Liver (tissue), 9 donors: ENCODE results near the gene SEPTIN8. TPM values are rescaled to one million over a fixed set of nuclear protein-coding genes. Genes with fewer than 3 reads are reported as not detected.

Source experiments
- DNase-seq: peaks from one replicate; pipeline ENCODE4 v3.0.0-alpha.2; 2017; ENCODE audit warnings: low spot score
- H3K27ac ChIP-seq, 2 donors: one replicate each; pipeline ENCODE4 v1.7.0; 2013; ENCODE audit warnings: inconsistent platforms in 2 of 2, low read length in 2 of 2, control low read depth in 1 of 2, low read depth in 1 of 2, mild to moderate bottlenecking in 1 of 2
- H3K27me3 ChIP-seq, 4 donors: one replicate each; pipeline versions ENCODE4 v1.6.1 to v1.7.0; 2013; ENCODE audit warnings: low read length in 3 of 4, inconsistent platforms in 1 of 4, mild to moderate bottlenecking in 1 of 4, moderate library complexity in 1 of 4; ENCODE audit not compliant: control insufficient read depth in 4 of 4, insufficient read depth in 4 of 4
- H3K36me3 ChIP-seq, 4 donors: one replicate each; pipeline versions ENCODE4 v1.6.1 to v1.7.0; 2013; ENCODE audit warnings: low read length in 3 of 4, mild to moderate bottlenecking in 3 of 4, low read depth in 1 of 4, moderate library complexity in 1 of 4; ENCODE audit not compliant: control insufficient read depth in 4 of 4, insufficient read depth in 3 of 4
- H3K4me1 ChIP-seq, 4 donors: one replicate each; pipeline versions ENCODE4 v1.6.1 to v1.7.0; 2013; ENCODE audit warnings: low read length in 3 of 4, mild to moderate bottlenecking in 3 of 4, moderate library complexity in 1 of 4; ENCODE audit not compliant: control insufficient read depth in 4 of 4, insufficient read depth in 4 of 4
- H3K4me3 ChIP-seq, 3 donors: one replicate each; pipeline versions ENCODE4 v1.6.1 to v1.7.0; 2013; ENCODE audit warnings: low read length in 3 of 3, control low read depth in 1 of 3, low read depth in 1 of 3, mild to moderate bottlenecking in 1 of 3
- H3K9ac ChIP-seq, 2 donors: one replicate each; pipeline ENCODE4 v1.7.0; 2013; ENCODE audit warnings: low read length in 2 of 2, mild to moderate bottlenecking in 2 of 2, moderate library complexity in 2 of 2, control low read depth in 1 of 2, low read depth in 1 of 2
- H3K9me3 ChIP-seq, 4 donors: one replicate each; pipeline versions ENCODE4 v1.6.1 to v1.7.0; 2013; ENCODE audit warnings: low read length in 3 of 4; ENCODE audit not compliant: control insufficient read depth in 4 of 4
- ATF3 ChIP-seq: IDR thresholded peaks from 2 replicates; pipeline ENCODE4 v1.6.1; 2016; ENCODE audit warnings: antibody characterized with exemption
- CTCF ChIP-seq: fragments of 150-350 bp; IDR thresholded peaks from 2 replicates; pipeline ENCODE4 v1.5.1; 2017; ENCODE audit warnings: improper control_type of control experiment, low read depth, low read length; ENCODE audit not compliant: missing input control
- EGR1 ChIP-seq, 2 donors: IDR thresholded peaks; 2 replicates each; pipeline ENCODE4 v1.6.1; 2016 to 2018; ENCODE audit warnings: antibody characterized with exemption in 2 of 2, low read depth in 2 of 2
- FOXA1 ChIP-seq: IDR thresholded peaks from 2 replicates; pipeline ENCODE4 v1.6.1; 2016; ENCODE audit warnings: antibody characterized with exemption
- FOXA2 ChIP-seq: IDR thresholded peaks from 2 replicates; pipeline ENCODE4 v1.6.1; 2016; ENCODE audit warnings: antibody characterized with exemption
- GABPA ChIP-seq, 2 donors: IDR thresholded peaks in 1 of 2; conservative IDR thresholded peaks in 1 of 2; 2 replicates each; pipeline ENCODE4 v1.6.1; 2016; ENCODE audit warnings: antibody characterized with exemption in 2 of 2, mild to moderate bottlenecking in 1 of 2, moderate library complexity in 1 of 2
- HNF4A ChIP-seq, 2 donors: conservative IDR thresholded peaks; 2 replicates each; pipeline ENCODE4 v1.6.1; 2016; ENCODE audit warnings: antibody characterized with exemption in 2 of 2, mild to moderate bottlenecking in 2 of 2
- HNF4G ChIP-seq: IDR thresholded peaks from 2 replicates; pipeline ENCODE4 v1.6.1; 2016; ENCODE audit warnings: antibody characterized with exemption
- JUND ChIP-seq, 2 donors: IDR thresholded peaks; 2 replicates each; pipeline ENCODE4 v1.6.1; 2016; ENCODE audit warnings: antibody characterized with exemption in 2 of 2
- NR2F2 ChIP-seq: IDR thresholded peaks from 2 replicates; pipeline ENCODE4 v1.6.1; 2016; ENCODE audit warnings: antibody characterized with exemption
- RAD21 ChIP-seq, 2 donors: IDR thresholded peaks; 2 replicates each; pipeline ENCODE4 v1.6.1; 2016; ENCODE audit warnings: antibody characterized with exemption in 2 of 2, mild to moderate bottlenecking in 2 of 2
- REST ChIP-seq: IDR thresholded peaks from 2 replicates; pipeline ENCODE4 v1.6.1; 2016; ENCODE audit warnings: antibody characterized with exemption, mild to moderate bottlenecking
- RXRA ChIP-seq, 2 donors: IDR thresholded peaks; 2 replicates each; pipeline ENCODE4 v1.6.1; 2017 to 2018; ENCODE audit warnings: antibody characterized with exemption in 2 of 2, mild to moderate bottlenecking in 1 of 2
- TAF1 ChIP-seq: conservative IDR thresholded peaks from 2 replicates; pipeline ENCODE4 v1.6.1; 2016; ENCODE audit warnings: antibody characterized with exemption, mild to moderate bottlenecking
- YY1 ChIP-seq: IDR thresholded peaks from 2 replicates; pipeline ENCODE4 v1.6.1; 2016; ENCODE audit warnings: antibody characterized with exemption, mild to moderate bottlenecking
- WGBS: extraction: QIAGEN DNeasy Blood & Tissue Kit; methylation state at CpG from one replicate; pipeline ENCODE4 v1.1.7; 2013; 5-methylcytosine and 5-hydroxymethylcytosine counted together
- polyA plus RNA-seq, 2 donors: library from polyadenylated mRNA; stranded (reverse) in 1 of 2; unstranded in 1 of 2; fragments of 200-250 nt in 1 of 2; fragments of >200 nt in 1 of 2; fragmentation: Nextera tagmentation in 1 of 2; extraction: Ambion mirVana in 1 of 2; gene quantifications; one replicate each; pipeline versions ENCODE4 v1.2.1 to v1.2.3, GENCODE V29; 2013 to 2015
- total RNA-seq, 2 donors: library from RNA; depleted of rRNA; stranded (reverse); fragments of >200 nt; gene quantifications; one replicate each; pipeline ENCODE4 v1.2.3, GENCODE V29; 2014
- TF ChIP-seq, protein P1 (sequence below): IDR thresholded peaks from 2 replicates; pipeline ENCODE4 v1.6.1; 2016; ENCODE audit warnings: antibody characterized with exemption
- TF ChIP-seq, protein P2 (sequence below): IDR thresholded peaks from 2 replicates; pipeline ENCODE4 v1.6.1; 2016; ENCODE audit warnings: antibody characterized with exemption
- donor health status: healthy.
- donor health status: healthy.
- donor health status: healthy.
- donor health status: healthy.
- donor health status: healthy.

Gene SEPTIN8
- total and polyA plus RNA-seq, 4 donors = 4.7 to 16.5 (median 9.8) TPM

GRCh38 chr5:132756542-132756941, 20.5 kb downstream of the SEPTIN8 start:
- Histone ChIP-seq H3K27me3 (no peaks in the 10 kb centered on the region), H3K9me3 (no peaks in the 10 kb centered on the region), H3K4me3 (no peak overlapping the region), H3K27ac (no peak overlapping the region), H3K9ac (no peak overlapping the region), H3K36me3 (peaks cover 0 to 19% (median 4%) of the 10 kb centered on the region in 4 donors), H3K4me1 (no peaks in the 10 kb centered on the region)
- DNase-seq = no peak
- 90% methylated on average over 5 of the region's 5 CpGs for WGBS
- TF ChIP-seq FOXA2 = no peak
- TF ChIP-seq HNF4G = no peak
- TF ChIP-seq ATF3 = no peak
- no peak for TF ChIP-seq JUND (IDR thresholded peaks at IDR 0.05)
- TF ChIP-seq HNF4A (conservative IDR thresholded peaks at IDR 0.05) = no peak
- no peak for TF ChIP-seq TAF1
- no peak for TF ChIP-seq YY1
- no peak for TF ChIP-seq EGR1 (IDR thresholded peaks at IDR 0.05; ENCODE audit: low read depth in 2 of 2)
- no peak for TF ChIP-seq RAD21 (IDR thresholded peaks at IDR 0.05)
- no peak for TF ChIP-seq GABPA (IDR thresholded peaks at IDR 0.05 in 1 of 2, conservative IDR thresholded peaks at IDR 0.05 in 1 of 2)
- no peak for TF ChIP-seq RXRA (IDR thresholded peaks at IDR 0.05)
- TF ChIP-seq, protein P1, sequence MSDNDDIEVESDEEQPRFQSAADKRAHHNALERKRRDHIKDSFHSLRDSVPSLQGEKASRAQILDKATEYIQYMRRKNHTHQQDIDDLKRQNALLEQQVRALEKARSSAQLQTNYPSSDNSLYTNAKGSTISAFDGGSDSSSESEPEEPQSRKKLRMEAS = no peak

GRCh38 chr5:132754947-132755346, 22.1 kb downstream of the SEPTIN8 start:
- Histone ChIP-seq H3K27me3 (no peaks in the 10 kb centered on the region), H3K9me3 (no peaks in the 10 kb centered on the region), H3K27ac (no peak overlapping the region), H3K4me3 (no peak overlapping the region), H3K36me3 (peaks cover 0 to 4% (median 0%) of the 10 kb centered on the region in 4 donors), H3K4me1 (no peaks in the 10 kb centered on the region), H3K9ac (no peak overlapping the region)
- DNase-seq = no peak
- TF ChIP-seq GABPA (IDR thresholded peaks at IDR 0.05 in 1 of 2, conservative IDR thresholded peaks at IDR 0.05 in 1 of 2) (no peak), YY1 (no peak), REST (no peak), EGR1 (IDR thresholded peaks at IDR 0.05; ENCODE audit: low read depth in 2 of 2) (no peak), ATF3 (no peak), CTCF (peak; percentile 21), HNF4A (conservative IDR thresholded peaks at IDR 0.05) (no peak), RAD21 (IDR thresholded peaks at IDR 0.05) (peak; percentile 64 to 77), NR2F2 (no peak), JUND (IDR thresholded peaks at IDR 0.05) (no peak), FOXA1 (no peak), TAF1 (no peak), HNF4G (no peak)
- TF ChIP-seq, protein P2, sequence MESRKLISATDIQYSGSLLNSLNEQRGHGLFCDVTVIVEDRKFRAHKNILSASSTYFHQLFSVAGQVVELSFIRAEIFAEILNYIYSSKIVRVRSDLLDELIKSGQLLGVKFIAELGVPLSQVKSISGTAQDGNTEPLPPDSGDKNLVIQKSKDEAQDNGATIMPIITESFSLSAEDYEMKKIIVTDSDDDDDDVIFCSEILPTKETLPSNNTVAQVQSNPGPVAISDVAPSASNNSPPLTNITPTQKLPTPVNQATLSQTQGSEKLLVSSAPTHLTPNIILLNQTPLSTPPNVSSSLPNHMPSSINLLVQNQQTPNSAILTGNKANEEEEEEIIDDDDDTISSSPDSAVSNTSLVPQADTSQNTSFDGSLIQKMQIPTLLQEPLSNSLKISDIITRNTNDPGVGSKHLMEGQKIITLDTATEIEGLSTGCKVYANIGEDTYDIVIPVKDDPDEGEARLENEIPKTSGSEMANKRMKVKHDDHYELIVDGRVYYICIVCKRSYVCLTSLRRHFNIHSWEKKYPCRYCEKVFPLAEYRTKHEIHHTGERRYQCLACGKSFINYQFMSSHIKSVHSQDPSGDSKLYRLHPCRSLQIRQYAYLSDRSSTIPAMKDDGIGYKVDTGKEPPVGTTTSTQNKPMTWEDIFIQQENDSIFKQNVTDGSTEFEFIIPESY = no peak
- TF ChIP-seq, protein P1 = no peak
